ENCODE data around the gene ARHGAP24.
"Not testable (repeated sequence)": the region's sequence is repeated elsewhere in the genome, so short reads cannot be mapped to it uniquely, and the experiment has no call there.

ARHGAP24 gene

DNA sequence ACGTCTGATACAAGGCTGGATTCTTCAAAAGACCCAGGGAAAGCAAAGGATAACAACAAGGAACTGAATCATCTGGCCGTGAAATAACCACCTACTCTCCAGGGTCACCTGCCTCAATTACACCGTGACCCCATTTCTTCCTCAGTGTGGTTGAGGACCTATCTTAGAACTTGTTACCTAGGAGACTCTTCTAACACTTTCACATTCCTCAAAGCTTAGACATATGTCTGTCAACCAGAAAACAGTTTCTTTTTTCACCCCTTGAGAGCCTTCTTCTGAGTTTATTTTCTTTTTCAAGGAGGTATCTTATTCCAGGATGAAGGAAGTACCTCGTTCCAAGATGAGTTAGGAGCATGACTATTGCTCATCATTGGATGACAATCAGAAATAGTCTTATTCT lies 337.8 kb downstream of the ARHGAP24 start:
- peaks cover 0 to 1% of the 10 kb centered on the region in 2 experiments for H3K4me1 ChIP-seq (ENCODE audit: control insufficient read depth in 1 of 2, insufficient read depth in 1 of 2, low read depth in 1 of 2, low read length in 1 of 2)
- no peaks in the 10 kb centered on the region for H3K27me3 ChIP-seq
- TF ChIP-seq, protein P1, sequence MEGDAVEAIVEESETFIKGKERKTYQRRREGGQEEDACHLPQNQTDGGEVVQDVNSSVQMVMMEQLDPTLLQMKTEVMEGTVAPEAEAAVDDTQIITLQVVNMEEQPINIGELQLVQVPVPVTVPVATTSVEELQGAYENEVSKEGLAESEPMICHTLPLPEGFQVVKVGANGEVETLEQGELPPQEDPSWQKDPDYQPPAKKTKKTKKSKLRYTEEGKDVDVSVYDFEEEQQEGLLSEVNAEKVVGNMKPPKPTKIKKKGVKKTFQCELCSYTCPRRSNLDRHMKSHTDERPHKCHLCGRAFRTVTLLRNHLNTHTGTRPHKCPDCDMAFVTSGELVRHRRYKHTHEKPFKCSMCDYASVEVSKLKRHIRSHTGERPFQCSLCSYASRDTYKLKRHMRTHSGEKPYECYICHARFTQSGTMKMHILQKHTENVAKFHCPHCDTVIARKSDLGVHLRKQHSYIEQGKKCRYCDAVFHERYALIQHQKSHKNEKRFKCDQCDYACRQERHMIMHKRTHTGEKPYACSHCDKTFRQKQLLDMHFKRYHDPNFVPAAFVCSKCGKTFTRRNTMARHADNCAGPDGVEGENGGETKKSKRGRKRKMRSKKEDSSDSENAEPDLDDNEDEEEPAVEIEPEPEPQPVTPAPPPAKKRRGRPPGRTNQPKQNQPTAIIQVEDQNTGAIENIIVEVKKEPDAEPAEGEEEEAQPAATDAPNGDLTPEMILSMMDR (IDR thresholded peaks at IDR 0.05), result no peak
- H3K4me3 ChIP-seq (ENCODE audit: low read depth in 1 of 2, low read length in 1 of 2), result no peak overlapping the region
- no peaks in the 10 kb centered on the region for H3K36me3 ChIP-seq
- H3K9me3 ChIP-seq, result no peaks in the 10 kb centered on the region
- no peak overlapping the region for H3K27ac ChIP-seq

DNA sequence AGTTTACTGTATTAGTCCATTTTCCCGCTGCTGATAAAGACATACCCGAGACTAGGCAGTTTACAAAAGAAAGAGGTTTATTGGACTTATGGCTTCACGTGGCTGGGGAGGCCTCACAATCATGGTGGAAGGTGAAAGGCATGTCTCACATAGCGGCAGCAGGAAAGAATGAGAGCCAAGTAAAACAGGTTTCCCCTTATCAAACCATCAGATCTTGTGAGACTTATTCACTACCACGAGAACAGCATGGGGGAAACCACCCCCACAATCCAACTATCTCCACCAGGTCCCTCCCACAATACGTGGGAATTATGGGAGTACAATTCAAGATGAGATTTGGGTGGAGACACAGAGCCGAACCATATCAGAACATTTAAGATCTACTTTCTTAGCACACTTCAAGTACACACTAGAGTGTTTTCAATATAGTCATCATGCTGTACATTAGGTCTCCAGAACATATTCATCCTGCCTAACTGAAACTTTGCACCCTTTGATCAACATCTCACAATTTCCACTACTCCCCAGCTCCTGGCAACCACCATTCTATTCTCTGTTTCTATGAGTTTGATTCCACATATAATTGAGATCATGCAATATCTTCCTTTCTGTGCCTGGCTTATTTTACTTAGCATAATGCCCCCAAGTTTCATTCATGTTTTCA lies 341.0 kb downstream of the ARHGAP24 start:
- Histone ChIP-seq H3K27me3 (no peaks in the 10 kb centered on the region), H3K9me3 (no peaks in the 10 kb centered on the region), H3K27ac (no peak overlapping the region), H3K4me3 (ENCODE audit: low read depth in 1 of 2, low read length in 1 of 2) (no peak overlapping the region), H3K36me3 (no peaks in the 10 kb centered on the region), H3K4me1 (ENCODE audit: control insufficient read depth in 1 of 2, insufficient read depth in 1 of 2, low read depth in 1 of 2, low read length in 1 of 2) (peaks cover 9 to 12% of the 10 kb centered on the region in 2 experiments)
- TF ChIP-seq, protein P1 (IDR thresholded peaks at IDR 0.05), result no peak

DNA sequence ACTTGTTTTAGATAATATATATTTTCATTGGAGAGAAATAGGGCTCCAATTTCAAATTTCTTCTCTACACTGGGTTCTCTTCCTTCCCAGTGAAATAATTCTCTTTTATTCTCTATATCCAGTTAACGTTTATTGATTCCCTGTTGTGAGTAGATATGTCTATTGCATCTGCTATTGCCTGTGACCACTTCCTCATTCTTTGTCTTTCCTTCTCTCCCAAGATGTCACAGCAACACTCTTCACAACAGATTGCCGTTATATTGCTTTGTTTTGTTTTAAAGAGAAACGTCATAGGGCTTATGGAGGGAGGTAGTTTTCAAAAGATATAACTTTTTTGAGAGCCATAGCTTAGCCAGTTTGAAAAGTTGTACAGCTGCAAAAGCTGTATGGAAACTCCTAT lies 343.8 kb downstream of the ARHGAP24 start:
- Histone ChIP-seq H3K27me3 (no peaks in the 10 kb centered on the region), H3K4me1 (ENCODE audit: control insufficient read depth in 1 of 2, insufficient read depth in 1 of 2, low read depth in 1 of 2, low read length in 1 of 2) (peaks cover 9 to 12% of the 10 kb centered on the region in 2 experiments), H3K27ac (peak overlapping the region; percentile 46), H3K4me3 (ENCODE audit: low read depth in 1 of 2, low read length in 1 of 2) (no peak overlapping the region), H3K36me3 (no peaks in the 10 kb centered on the region), H3K9me3 (no peaks in the 10 kb centered on the region)
- TF ChIP-seq, protein P1 (IDR thresholded peaks at IDR 0.05), result no peak

DNA sequence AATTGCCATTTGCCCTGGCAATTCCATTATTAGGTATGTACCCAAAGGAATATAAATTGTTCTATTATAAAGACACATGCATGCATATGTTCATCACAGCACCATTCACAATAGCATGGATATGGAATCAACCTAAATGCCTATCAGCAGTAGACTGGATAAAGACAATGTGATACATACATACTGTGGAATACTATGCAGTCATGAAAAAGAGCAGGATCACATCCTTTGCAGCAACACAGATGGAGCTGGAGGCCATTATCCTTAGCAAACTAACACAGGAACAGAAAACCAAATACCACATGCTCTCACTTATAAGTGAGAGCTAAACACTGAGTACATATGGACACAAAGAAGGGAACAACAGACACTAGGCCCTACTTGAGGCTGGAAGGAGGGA lies 345.2 kb downstream of the ARHGAP24 start:
- H3K27ac ChIP-seq; H3K27me3 ChIP-seq; H3K4me3 ChIP-seq (ENCODE audit: low read depth in 1 of 2, low read length in 1 of 2); H3K9me3 ChIP-seq; H3K36me3 ChIP-seq: not testable (repeated sequence)
- H3K4me1 ChIP-seq (ENCODE audit: control insufficient read depth in 1 of 2, insufficient read depth in 1 of 2, low read depth in 1 of 2, low read length in 1 of 2), result peaks cover 9 to 12% of the 10 kb centered on the region in 2 experiments

DNA sequence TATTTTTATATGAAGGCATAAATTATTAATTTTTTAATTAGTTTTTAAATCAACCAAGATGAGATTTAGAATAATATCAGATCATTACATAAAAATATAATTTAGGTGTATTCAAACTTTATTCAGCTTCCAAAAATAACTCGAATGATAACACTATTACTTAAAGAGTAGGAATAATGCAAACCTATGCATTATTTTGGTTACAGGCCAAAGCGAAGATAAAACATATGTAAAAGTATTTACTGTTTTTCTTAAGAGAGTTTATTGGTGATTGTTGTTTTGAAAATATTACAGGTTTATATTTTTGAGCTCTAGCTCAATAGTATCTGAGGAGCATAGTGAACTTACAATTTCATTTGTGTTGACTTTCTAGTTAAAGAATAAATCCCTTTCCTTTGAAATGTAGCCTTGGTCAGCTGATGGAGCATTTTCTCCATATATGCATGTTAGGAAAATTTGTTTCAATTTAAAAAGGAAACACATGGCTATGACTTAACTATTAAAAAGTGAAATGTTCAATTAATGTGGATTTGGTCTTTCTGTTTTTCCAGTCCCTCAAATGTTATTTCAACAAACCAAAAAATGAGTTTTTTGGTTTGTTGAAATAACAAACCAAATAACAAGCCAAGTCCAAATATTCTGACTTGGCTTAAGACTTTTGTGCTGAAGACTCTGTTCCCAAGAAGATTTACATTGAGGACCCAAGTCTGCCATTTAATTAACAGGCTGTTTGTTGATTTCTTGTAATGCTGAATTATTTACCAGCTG lies 346.9 kb downstream of the ARHGAP24 start:
- Histone ChIP-seq H3K9me3 (no peaks in the 10 kb centered on the region), H3K27me3 (no peaks in the 10 kb centered on the region), H3K4me3 (ENCODE audit: low read depth in 1 of 2, low read length in 1 of 2) (no peak overlapping the region), H3K27ac (no peak overlapping the region), H3K36me3 (no peaks in the 10 kb centered on the region), H3K4me1 (ENCODE audit: control insufficient read depth in 1 of 2, insufficient read depth in 1 of 2, low read depth in 1 of 2, low read length in 1 of 2) (peaks cover 9 to 15% of the 10 kb centered on the region in 2 experiments)
- TF ChIP-seq, protein P1 (IDR thresholded peaks at IDR 0.05), result no peak

DNA sequence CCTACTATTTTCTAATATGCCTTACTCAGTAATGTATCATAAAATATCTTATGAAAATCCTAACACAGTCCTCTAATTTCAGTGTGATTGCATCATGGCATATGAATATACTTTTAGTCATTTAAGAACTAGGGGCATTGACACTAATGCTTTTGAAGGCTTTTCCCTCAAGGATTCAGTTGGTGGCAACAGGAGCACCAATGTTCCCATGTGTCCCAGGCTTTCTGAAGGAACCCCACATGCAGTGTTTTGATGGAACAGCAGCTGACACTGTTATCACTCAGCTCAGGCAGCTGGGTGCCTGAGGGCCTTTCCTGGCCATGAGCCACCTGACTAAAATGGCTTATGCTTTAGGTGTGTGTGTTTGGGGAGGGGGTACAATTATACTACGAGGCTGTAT lies 348.3 kb downstream of the ARHGAP24 start:
- peaks cover 8 to 14% of the 10 kb centered on the region in 2 experiments for H3K4me1 ChIP-seq (ENCODE audit: control insufficient read depth in 1 of 2, insufficient read depth in 1 of 2, low read depth in 1 of 2, low read length in 1 of 2)
- no peak overlapping the region for H3K4me3 ChIP-seq (ENCODE audit: low read depth in 1 of 2, low read length in 1 of 2)
- H3K36me3 ChIP-seq, result no peaks in the 10 kb centered on the region
- no peaks in the 10 kb centered on the region for H3K27me3 ChIP-seq
- TF ChIP-seq, protein P1 (IDR thresholded peaks at IDR 0.05), result no peak
- no peak overlapping the region for H3K27ac ChIP-seq
- H3K9me3 ChIP-seq, result no peaks in the 10 kb centered on the region

Measured in neutrophil (primary cell).